Activated CD4-positive, alpha-beta T cell treated with anti-CD3 and anti-CD28 coated beads, Interleukin-2, Interleukin-4, amounts not matched to agents 100 ng/mL and 50 ng/mL, durations not matched to agents 16 hours and 8 hours (primary cell): ENCODE results near the gene GPM6B.
"Not testable (repeated sequence)": the region's sequence is repeated elsewhere in the genome, so short reads cannot be mapped to it uniquely, and the experiment has no call there.

ENCODE experiments used
- DNase-seq: peaks from one replicate; pipeline ENCODE4 v3.0.0-alpha.2; 2020; ENCODE audit warnings: low spot score

GPM6B gene

GRCh38 chrX:13726583-13726982 lies 90.3 kb downstream of the GPM6B start:
- not testable (repeated sequence) for DNase-seq

- not testable (repeated sequence) for DNase-seq
Observed at GRCh38 chrX:13724878-13725277, 92.0 kb downstream of the GPM6B start.

- no peak for DNase-seq
Observed at GRCh38 chrX:13721819-13722519, 94.9 kb downstream of the GPM6B start.

- no peak for DNase-seq
Observed at GRCh38 chrX:13721371-13721770, 95.5 kb downstream of the GPM6B start.
